C1 segment of cervical spinal cord (tissue), 14 donors: Measurements from ENCODE around the gene PALD1.

Source experiments
- DNase-seq, 14 donors: peaks; one replicate each; lab custom pipeline; 2025; lab: John Stamatoyannopoulos, UW

Gene PALD1

GRCh38 chr10:70535001-70535400 lies 56.4 kb downstream of the PALD1 start:
- DNase-seq: no peak

- DNase-seq: no peak
Measured at GRCh38 chr10:70535451-70535850, 56.9 kb downstream of the PALD1 start.

DNA sequence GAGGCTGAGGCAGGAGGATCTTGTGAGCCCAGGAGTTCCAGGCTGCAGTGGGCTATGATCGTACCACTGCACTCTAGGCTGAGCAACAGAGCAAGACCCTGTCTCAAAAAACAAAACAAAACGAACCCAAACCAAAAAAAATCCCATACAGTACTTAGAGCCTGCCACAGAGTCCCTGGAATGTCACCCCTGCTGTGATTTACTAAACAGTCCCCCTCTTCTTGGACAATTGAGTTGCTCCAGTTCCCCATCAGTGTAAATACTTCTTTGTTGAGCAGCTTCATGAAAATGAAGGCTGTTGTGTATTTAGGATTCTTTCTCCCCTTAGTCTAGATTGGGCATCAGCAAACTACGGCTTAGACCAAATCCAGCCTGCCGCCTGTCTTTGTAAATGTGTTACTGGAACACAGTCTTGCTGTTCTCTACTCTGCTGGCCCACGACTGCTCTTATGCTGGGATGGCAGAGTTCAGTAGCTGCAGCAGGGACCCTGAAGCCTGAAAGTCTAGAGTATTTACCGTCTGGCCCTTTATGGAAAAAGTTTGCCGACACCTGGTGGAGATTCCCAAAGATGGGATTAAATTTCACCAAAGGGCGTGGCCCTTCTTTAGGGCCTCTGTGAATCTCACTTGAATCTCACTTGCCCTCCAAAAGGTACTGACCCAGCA lies 57.8 kb downstream of the PALD1 start:
- no peak for DNase-seq

GRCh38 chr10:70537398-70538194 lies 59.0 kb downstream of the PALD1 start:
- no peak for DNase-seq

GRCh38 chr10:70538195-70538520 lies 59.6 kb downstream of the PALD1 start:
- no peak for DNase-seq

DNA sequence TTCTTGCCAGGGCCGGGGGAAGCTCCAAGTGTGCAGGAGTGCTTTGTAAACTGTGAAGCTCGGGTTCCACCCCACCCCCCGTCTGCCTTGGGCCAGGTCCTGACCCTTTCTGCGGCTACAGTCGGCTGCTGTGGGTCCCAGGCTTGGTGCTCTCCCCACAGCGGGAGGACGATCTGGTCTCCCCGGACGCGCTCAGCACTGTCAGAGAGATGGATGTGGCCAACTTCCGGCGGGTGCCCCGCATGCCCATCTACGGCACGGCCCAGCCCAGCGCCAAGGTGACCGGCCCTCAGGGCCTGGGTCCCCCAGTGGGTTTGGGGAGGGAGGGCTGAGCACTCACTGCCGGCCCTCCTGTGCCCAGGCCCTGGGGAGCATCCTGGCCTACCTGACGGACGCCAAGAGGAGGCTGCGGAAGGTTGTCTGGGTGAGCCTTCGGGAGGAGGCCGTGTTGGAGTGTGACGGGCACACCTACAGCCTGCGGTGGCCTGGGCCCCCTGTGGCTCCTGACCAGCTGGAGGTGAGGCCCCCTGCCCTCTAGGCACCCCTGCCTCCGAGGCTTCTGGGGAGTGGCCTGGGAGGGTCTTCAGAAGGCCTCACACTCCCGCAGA lies 60.3 kb downstream of the PALD1 start:
- no peak for DNase-seq

- no peak for DNase-seq
Measured at GRCh38 chr10:70539471-70539870, 60.9 kb downstream of the PALD1 start.

- peak in 1 of 14 donors; percentile 10 for DNase-seq
Measured at GRCh38 chr10:70540089-70540788, 61.7 kb downstream of the PALD1 start.

- no peak for DNase-seq
Measured at GRCh38 chr10:70540789-70541360, 62.3 kb downstream of the PALD1 start.

DNA sequence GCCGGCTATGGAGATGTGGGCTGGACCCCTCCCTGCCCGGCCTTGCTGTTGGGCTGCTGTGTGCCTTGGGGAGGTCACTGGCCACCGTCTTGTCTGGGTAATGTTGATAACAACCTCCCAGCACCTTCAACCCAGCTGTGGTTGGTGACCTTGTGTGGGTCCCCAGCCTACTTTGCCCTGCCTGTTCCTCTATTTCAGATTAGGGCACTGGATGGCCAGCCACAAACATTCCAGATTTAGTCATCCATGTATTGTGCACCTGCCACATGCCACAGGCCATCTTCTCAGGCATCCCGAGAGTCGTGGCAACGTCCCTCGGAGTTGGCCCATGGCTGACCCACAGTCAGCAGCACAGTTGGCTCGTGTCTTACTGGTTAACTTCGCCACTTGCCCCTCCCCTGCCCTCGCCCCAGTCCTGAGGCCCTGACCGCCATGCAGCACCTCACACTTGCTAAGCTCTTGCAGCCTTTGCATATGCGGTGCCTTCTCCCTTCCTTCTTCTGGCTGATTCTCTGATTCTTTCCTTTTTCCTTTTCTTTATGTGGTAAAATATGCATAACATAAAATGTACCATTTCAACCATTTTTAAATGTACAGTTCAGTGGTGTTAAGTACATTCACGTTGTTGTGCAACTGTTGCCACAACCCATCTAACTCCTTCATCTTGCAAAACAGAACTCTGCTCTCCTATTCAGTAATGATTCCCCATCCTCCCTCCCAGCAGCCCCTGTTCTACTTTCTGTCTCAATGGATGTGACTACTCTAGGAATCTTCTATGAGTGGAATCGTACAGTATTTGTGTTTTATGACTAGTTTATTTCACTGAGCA lies 63.4 kb downstream of the PALD1 start:
- DNase-seq: no peak

DNA sequence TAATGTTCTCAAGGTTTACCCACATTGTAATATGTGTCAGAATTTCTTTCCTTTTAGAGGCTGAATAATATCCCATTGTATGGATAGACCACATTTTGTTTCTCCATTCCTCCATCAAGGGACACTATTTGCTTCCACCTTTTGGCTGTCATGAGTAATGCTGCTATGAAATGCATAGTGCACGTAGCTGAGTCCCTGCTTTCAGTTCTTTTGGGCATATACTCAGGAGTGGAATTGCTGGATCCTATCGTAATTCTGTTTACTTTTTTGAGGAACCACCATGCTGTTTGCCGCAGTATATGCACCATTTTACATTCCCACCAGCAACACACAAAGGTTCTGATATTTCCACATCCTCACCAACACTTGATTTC lies 64.0 kb downstream of the PALD1 start:
- no peak for DNase-seq

DNA sequence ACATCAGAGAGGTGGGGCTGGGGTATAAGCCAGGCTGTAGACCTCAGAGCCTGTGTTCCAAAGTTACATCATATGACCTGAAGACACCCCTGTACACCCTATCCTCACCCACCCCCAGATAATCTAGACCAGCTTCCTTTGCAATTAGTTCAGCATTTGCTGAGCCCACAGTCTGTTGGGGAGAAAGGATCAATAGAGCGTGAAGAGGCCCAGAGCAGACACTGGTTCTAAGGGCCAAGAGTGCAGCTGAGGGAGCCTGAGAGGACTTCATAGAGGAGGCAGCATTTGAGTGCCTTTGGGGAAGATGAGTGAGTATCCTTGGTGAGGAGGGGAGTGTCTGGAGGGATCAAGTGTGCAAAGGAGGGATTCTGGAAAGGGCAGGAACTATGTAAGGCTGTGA lies 65.3 kb downstream of the PALD1 start:
- no peak for DNase-seq

DNA sequence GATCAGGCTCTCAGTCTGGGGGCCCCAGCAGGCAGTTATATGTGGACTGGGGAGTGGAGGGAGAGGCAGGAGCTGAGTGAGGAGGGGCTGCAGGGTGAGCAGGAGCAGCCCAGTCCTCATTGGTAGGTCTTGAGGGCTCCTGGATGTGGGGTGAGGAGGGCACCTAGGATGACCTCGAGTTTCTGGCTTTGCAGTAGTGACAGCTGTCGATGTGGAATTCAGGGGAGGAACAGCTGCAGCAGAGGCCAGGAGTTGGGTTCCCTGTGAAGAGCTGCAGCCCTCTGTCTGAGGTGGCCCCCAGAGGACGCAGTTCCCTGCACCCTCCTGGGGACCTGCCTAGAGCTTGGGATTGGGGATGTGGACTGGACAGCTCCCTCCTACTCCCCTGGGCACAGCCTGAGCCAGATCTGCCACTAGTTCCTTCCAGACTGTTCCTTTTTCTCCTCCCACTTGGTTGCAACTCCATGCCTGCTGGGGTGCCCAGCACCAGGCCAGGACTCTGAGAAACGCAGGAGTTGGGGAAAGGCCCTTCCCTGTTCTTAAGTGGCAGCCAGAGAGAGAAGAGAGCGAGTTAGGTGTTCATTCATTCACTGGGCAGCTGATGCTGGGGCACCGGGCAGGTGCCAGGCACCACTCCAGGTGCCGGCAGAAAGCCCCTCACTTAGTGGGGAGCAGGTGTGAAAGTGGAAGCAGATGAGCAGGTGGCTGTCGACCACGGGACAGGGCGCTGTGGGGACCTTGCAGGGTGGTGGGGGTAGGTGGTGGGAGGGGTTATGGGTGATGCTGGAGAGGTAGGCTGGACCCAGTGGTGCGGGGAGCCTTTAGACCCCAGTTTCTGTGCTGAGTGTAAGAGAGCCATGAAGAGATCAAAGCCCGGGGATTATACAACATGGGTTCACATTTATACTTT lies 66.1 kb downstream of the PALD1 start:
- DNase-seq: no peak

GRCh38 chr10:70546584-70546983 lies 68.0 kb downstream of the PALD1 start:
- DNase-seq: no peak

DNA sequence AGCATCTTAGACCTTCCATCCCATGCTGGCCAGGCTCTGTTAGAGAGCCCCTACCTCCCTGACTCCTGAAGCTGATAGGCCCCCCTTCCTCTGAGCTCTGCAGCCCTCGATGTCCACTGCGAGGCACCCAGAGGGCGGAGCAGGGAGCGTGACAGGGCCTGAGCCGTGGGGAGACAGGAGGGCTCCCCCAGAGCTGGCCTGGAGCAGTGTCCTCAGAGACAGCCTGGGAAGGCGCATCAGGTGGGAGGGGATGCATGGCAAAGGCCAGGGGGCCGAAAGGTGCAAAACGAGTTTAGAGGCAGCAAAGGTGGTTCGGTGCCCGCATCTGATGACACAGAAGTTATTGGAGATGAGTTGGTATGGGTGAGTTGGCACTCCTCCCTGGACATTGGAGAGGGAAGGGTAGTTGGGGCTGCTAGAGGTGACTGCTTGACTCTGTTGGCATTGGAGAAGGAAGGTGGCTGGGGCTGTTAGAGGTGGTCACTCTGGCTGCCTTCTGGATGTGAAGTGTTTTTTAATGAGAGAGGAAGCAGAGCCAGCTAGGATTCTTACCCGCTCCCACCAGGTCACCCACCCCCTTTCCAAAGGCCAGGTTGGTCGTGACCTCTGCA lies 70.9 kb downstream of the PALD1 start:
- DNase-seq: no peak

- peak in 11 of 14 donors; percentile 14 to 54 (median 21) for DNase-seq
Measured at GRCh38 chr10:70549962-70550458, 71.4 kb downstream of the PALD1 start.

DNA sequence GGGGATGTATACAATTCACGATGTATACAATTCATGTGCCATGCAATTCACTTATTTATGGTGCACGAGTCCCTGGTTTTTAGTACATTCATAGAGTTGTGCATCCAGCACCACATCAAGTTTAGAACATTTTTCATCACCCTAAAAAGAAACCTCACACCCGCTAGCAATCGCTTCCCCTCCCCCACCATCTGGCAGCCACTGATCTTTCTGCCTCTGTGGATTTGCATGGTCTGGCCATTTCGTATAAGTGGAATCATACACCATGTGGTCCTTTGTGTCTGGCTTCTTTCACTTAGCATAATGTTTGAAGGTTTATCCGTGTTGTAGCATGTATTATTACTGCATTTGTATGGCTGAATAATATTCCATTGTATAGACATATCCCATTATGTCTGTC lies 71.9 kb downstream of the PALD1 start:
- no peak for DNase-seq

DNA sequence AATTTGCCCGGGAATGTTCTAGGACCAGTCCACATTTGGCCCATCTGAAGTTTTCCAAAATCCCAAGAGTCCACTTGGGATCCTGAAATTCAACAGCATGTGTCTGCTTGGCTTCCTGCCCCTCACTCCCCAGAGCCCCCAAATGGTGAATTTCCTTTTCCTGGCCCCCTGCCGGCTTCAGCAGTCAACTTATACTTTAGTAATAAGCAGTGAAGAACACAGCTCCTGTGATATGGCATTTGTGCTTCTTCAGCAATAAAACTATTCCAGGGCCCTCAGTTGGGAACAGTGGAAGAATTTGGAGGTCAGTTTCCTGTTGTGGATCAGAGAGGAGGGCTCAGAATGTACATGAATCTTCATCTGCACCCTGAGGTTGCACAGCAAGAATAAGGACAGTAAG lies 72.9 kb downstream of the PALD1 start:
- no peak for DNase-seq

GRCh38 chr10:70551971-70552422 lies 73.4 kb downstream of the PALD1 start:
- DNase-seq: no peak
